Peyer's patch (tissue), 4 donors: ENCODE measurements around the gene CNTN2.

Source experiments
- CTCF ChIP-seq, 6 experiments: fragments of 450-650 bp in 4 of 6; fragments of 200-600 bp in 2 of 6; sonication (generic) in 1 of 6; IDR thresholded peaks; one replicate each; pipeline ENCODE4 v1.5.1; 2017 to 2019; ENCODE audit warnings: antibody characterized with exemption in 6 of 6, mild to moderate bottlenecking in 3 of 6, moderate library complexity in 1 of 6
- POLR2A ChIP-seq, 2 donors: fragments of 450-650 bp; IDR thresholded peaks; one replicate each; pipeline ENCODE4 v1.5.1; 2017; ENCODE audit warnings: antibody characterized with exemption in 2 of 2, mild to moderate bottlenecking in 2 of 2, moderate library complexity in 2 of 2

DNA sequence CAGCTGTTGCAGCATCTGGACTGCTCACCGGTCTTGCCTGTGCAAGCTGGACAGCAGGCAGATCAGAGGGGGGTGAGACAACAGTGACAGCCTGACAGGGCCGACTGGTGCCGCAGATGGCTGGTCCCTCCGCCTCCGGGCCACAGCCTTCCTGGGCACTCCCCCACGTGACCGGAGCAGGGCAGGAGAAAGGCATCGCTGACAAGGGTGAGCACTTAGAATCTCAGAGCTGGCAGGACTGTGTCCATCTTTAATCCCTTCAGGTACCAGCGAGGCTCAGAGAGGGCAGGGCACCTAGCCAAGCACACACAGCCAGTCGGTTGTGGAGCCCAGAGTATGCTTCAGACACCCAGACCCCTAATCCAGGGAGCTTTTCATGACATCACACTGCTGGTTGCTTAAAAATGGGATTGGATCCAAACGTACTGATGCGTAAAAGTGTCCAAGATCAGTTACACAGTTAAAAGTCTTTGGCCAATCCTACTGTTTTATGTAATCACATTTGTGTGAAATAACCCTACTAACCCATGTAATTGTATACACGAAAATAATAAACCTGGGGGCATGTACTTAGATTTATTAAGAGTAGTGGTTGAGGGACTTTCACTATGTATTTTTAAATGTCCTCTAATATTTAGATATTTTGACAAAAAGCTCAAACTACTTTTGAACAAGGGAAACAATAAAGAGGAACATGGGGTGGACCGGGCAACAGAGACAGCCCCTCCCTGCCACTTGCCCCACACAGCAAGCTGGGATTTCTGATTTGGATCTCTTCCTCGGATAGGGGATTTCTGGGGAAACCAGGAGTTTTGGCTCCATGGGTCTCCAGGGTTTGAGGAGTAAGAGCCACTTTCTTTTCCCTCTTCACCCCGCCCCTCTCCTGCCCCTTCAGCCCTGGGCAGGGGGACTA lies 758 bp upstream of the CNTN2 start:
- TF ChIP-seq CTCF (IDR thresholded peaks at IDR 0.05) (no peak), POLR2A (IDR thresholded peaks at IDR 0.05) (no peak)
